H1 (cell line): ENCODE measurements around the gene STARD3NL. TPM values are rescaled to one million over a fixed set of nuclear protein-coding genes. Genes with fewer than 3 reads are reported as not detected.

ENCODE experiments used
- CTCF ChIA-PET: fragments of 300-600 bp; sonication (Branson Sonifier 250); formaldehyde crosslinking; loops from one replicate; lab custom pipeline; 2021; ENCODE audit not compliant: partially characterized antibody; lab: Charles Lee
- POLR2A ChIA-PET: fragments of 300-600 bp; sonication (Branson Sonifier 250); formaldehyde crosslinking; loops from one replicate; lab custom pipeline; 2021; ENCODE audit warnings: inconsistent platforms; ENCODE audit not compliant: partially characterized antibody; lab: Charles Lee
- DNase-seq, 2 experiments: peaks; one replicate each; pipeline versions ENCODE4 v3.0.0 to v3.0.0-alpha.2; 2010 to 2022; ENCODE audit warnings: low spot score in 2 of 2, low read depth in 1 of 2, mixed read lengths in 1 of 2
- FAIRE-seq: peaks from 2 replicates; lab custom pipeline; 2011; peaks lifted over from hg19 to GRCh38; lab: Jason Lieb, UNC
- H2AFZ ChIP-seq: 2 replicates; pipeline ENCODE4 v1.8.1; 2012; ENCODE audit warnings: low read length, inconsistent platforms
- H2AK5ac ChIP-seq: 2 replicates; pipeline ENCODE4 v1.6.1; 2013; ENCODE audit warnings: low read depth, low read length
- H2BK120ac ChIP-seq: replicated peaks from 2 replicates; pipeline ENCODE3; 2013; ENCODE audit warnings: low read depth, low read length, inconsistent platforms
- H2BK12ac ChIP-seq: 2 replicates; pipeline ENCODE4 v1.6.1; 2013; ENCODE audit warnings: low read depth, low read length
- H2BK15ac ChIP-seq: 2 replicates; pipeline ENCODE4 v1.6.1; 2013; ENCODE audit warnings: low read length
- H2BK20ac ChIP-seq: 2 replicates; pipeline ENCODE4 v1.6.1; 2013; ENCODE audit warnings: low read length
- H2BK5ac ChIP-seq: 2 replicates; pipeline ENCODE4 v1.6.1; 2013; ENCODE audit warnings: low read depth, low read length
- H3K14ac ChIP-seq: 2 replicates; pipeline ENCODE4 v1.6.1; 2013; ENCODE audit warnings: inconsistent platforms; ENCODE audit not compliant: insufficient read length
- H3K18ac ChIP-seq: 2 replicates; pipeline ENCODE4 v1.6.1; 2013; ENCODE audit warnings: low read length; ENCODE audit errors: extremely low read depth
- H3K23ac ChIP-seq: 2 replicates; pipeline ENCODE4 v1.6.1; 2013; ENCODE audit warnings: inconsistent platforms; ENCODE audit not compliant: insufficient read length
- H3K23me2 ChIP-seq: 2 replicates; pipeline ENCODE4 v1.6.1; 2013; ENCODE audit warnings: low read depth, low read length
- H3K27ac ChIP-seq: 2 replicates; pipeline ENCODE4 v1.6.1; 2011; ENCODE audit warnings: low read depth, low read length, inconsistent platforms
- H3K27me3 ChIP-seq, 4 experiments: replicated peaks in 1 of 4; 1 replicate in 1 of 4; 2 replicates in 3 of 4; pipeline versions ENCODE4 v1.6.1 to v1.8.1; 2011 to 2013; ENCODE audit warnings: low read length in 3 of 4, mild to moderate bottlenecking in 3 of 4, inconsistent platforms in 2 of 4, mixed read lengths in 2 of 4, moderate library complexity in 1 of 4; ENCODE audit not compliant: control insufficient read depth in 3 of 4, insufficient read depth in 3 of 4; ENCODE audit errors: extremely low read depth in 1 of 4
- H3K36me3 ChIP-seq, 4 experiments: 2 replicates each; pipeline versions ENCODE4 v1.6.1 to v1.8.1; 2011 to 2013; ENCODE audit warnings: mild to moderate bottlenecking in 4 of 4, low read length in 3 of 4, moderate library complexity in 2 of 4, control low read depth in 1 of 4, inconsistent platforms in 1 of 4; ENCODE audit not compliant: insufficient read depth in 4 of 4, control insufficient read depth in 2 of 4
- H3K4ac ChIP-seq: replicated peaks from 2 replicates; pipeline ENCODE3; 2013; ENCODE audit warnings: low read length, low read depth, mixed read lengths, inconsistent platforms; ENCODE audit not compliant: insufficient read length
- H3K4me1 ChIP-seq, 4 experiments: replicated peaks in 1 of 4; 1 replicate in 1 of 4; 2 replicates in 3 of 4; pipeline versions ENCODE4 v1.6.1 to v1.8.1; 2011 to 2013; ENCODE audit warnings: low read length in 3 of 4, inconsistent platforms in 2 of 4, mixed read lengths in 1 of 4; ENCODE audit not compliant: insufficient read depth in 4 of 4, control insufficient read depth in 3 of 4
- H3K4me2 ChIP-seq, 2 experiments: 2 replicates each; pipeline versions ENCODE4 v1.6.1 to v1.8.1; 2011 to 2013; ENCODE audit warnings: low read depth in 2 of 2, low read length in 2 of 2, control low read depth in 1 of 2, inconsistent platforms in 1 of 2, mild to moderate bottlenecking in 1 of 2; ENCODE audit not compliant: insufficient read depth in 1 of 2
- H3K4me3 ChIP-seq, 4 experiments: fragments of 200-600, 300-600 bp in 1 of 4; sonication (generic), shearing (Covaris generic), sonication (Bioruptor Twin) in 1 of 4; 2 replicates each; pipeline versions ENCODE4 v1.5.1 to v1.8.1; 2011 to 2016; ENCODE audit warnings: low read length in 4 of 4, low read depth in 3 of 4, control low read depth in 2 of 4, inconsistent platforms in 2 of 4, mild to moderate bottlenecking in 2 of 4, mixed read lengths in 1 of 4, moderate library complexity in 1 of 4; ENCODE audit not compliant: insufficient read depth in 2 of 4; ENCODE audit errors: extremely low read depth in 1 of 4
- H3K56ac ChIP-seq: replicated peaks from 2 replicates; pipeline ENCODE3; 2013; ENCODE audit warnings: low read depth, mild to moderate bottlenecking, mixed read lengths, low read length, inconsistent platforms; ENCODE audit not compliant: insufficient read length
- H3K79me1 ChIP-seq: 2 replicates; pipeline ENCODE4 v1.6.1; 2013; ENCODE audit warnings: low read depth, low read length, control low read depth
- H3K79me2 ChIP-seq, 2 experiments: 2 replicates each; pipeline versions ENCODE4 v1.6.1 to v1.8.1; 2012 to 2013; ENCODE audit warnings: low read length in 2 of 2, mild to moderate bottlenecking in 2 of 2, inconsistent platforms in 1 of 2; ENCODE audit not compliant: insufficient read depth in 2 of 2, control insufficient read depth in 1 of 2
- H3K9ac ChIP-seq, 4 experiments: replicated peaks in 1 of 4; 1 replicate in 1 of 4; 2 replicates in 3 of 4; pipeline versions ENCODE4 v1.6.1 to v1.8.1; 2011 to 2013; ENCODE audit warnings: low read depth in 3 of 4, low read length in 3 of 4, control low read depth in 2 of 4, mild to moderate bottlenecking in 2 of 4, moderate library complexity in 2 of 4, inconsistent platforms in 1 of 4; ENCODE audit errors: extremely low read depth in 1 of 4
- H3K9me3 ChIP-seq, 2 experiments: 2 replicates each; pipeline versions ENCODE4 v1.6.1 to v1.8.1; 2012 to 2013; ENCODE audit warnings: mild to moderate bottlenecking in 2 of 2, moderate library complexity in 2 of 2, control low read depth in 1 of 2, inconsistent platforms in 1 of 2, low read depth in 1 of 2, low read length in 1 of 2, mixed read lengths in 1 of 2; ENCODE audit not compliant: insufficient read depth in 2 of 2
- H4K20me1 ChIP-seq, 2 experiments: replicated peaks in 1 of 2; 2 replicates each; pipeline versions ENCODE3 to v1.8.1; 2011 to 2013; ENCODE audit warnings: inconsistent platforms in 2 of 2, low read length in 2 of 2, mild to moderate bottlenecking in 1 of 2; ENCODE audit not compliant: insufficient read depth in 2 of 2, control insufficient read depth in 1 of 2
- H4K5ac ChIP-seq: 2 replicates; pipeline ENCODE4 v1.6.1; 2013; ENCODE audit warnings: low read length, low read depth, mixed read lengths, inconsistent platforms; ENCODE audit not compliant: insufficient read length
- H4K8ac ChIP-seq: 2 replicates; pipeline ENCODE4 v1.8.0; 2013; ENCODE audit warnings: mild to moderate bottlenecking, moderate library complexity, low read length, inconsistent platforms; ENCODE audit not compliant: insufficient read depth; ENCODE audit errors: extremely low read depth
- H4K91ac ChIP-seq: replicated peaks from 2 replicates; pipeline ENCODE3; 2013; ENCODE audit warnings: low read length, mixed read lengths, inconsistent platforms; ENCODE audit not compliant: insufficient read length
- ASH2L ChIP-seq: fragments of 200-600, 300-600 bp; sonication (generic); IDR thresholded peaks from one replicate; pipeline ENCODE4 v1.7.1; 2017; ENCODE audit warnings: low read length
- BACH1 ChIP-seq: IDR thresholded peaks from 2 replicates; pipeline ENCODE4 v1.6.1; 2012; ENCODE audit warnings: low read length, improper control_type of control experiment
- BCL11A ChIP-seq, 2 experiments: IDR thresholded peaks; one replicate each; pipeline ENCODE4 v1.6.1; 2011; ENCODE audit warnings: low read depth in 2 of 2, low read length in 2 of 2, mild to moderate bottlenecking in 2 of 2
- CBX5 ChIP-seq: fragments of 300-800, 300-1000 bp; sonication (generic); IDR thresholded peaks from 2 replicates; pipeline ENCODE4 v1.7.1; 2016; ENCODE audit warnings: antibody characterized with exemption, low read length, low read depth
- CTBP2 ChIP-seq: IDR thresholded peaks from 2 replicates; pipeline ENCODE4 v1.7.0; 2011; ENCODE audit warnings: borderline replicate concordance, mild to moderate bottlenecking, moderate library complexity, mixed read lengths, low read length; ENCODE audit not compliant: insufficient read depth, insufficient read length
- EZH2 ChIP-seq: fragments of 200-600 bp; sonication (generic); IDR thresholded peaks from 2 replicates; pipeline ENCODE4 v1.7.1; 2012; ENCODE audit warnings: low read depth, mild to moderate bottlenecking, moderate library complexity, low read length, inconsistent platforms; ENCODE audit not compliant: severe bottlenecking
- KDM1A ChIP-seq: fragments of 200-600, 300-600 bp; sonication (generic); IDR thresholded peaks from 2 replicates; pipeline ENCODE4 v1.7.1; 2016; ENCODE audit warnings: mild to moderate bottlenecking, low read length, borderline replicate concordance
- NANOG ChIP-seq: IDR thresholded peaks from 2 replicates; pipeline ENCODE4 v1.6.1; 2011; ENCODE audit warnings: low read length, low read depth, mild to moderate bottlenecking, inconsistent platforms; ENCODE audit not compliant: insufficient read depth, poor library complexity, severe bottlenecking
- RNF2 ChIP-seq: fragments of 200-900, 300-1000 bp; sonication (generic); IDR thresholded peaks from 2 replicates; pipeline ENCODE4 v1.7.1; 2016; ENCODE audit warnings: borderline replicate concordance, low read depth, mild to moderate bottlenecking, antibody characterized with exemption, low read length; ENCODE audit not compliant: poor library complexity, severe bottlenecking; ENCODE audit errors: missing control alignments
- SIRT6 ChIP-seq: IDR thresholded peaks from one replicate; pipeline ENCODE4 v1.7.1; 2012; ENCODE audit warnings: low read length, inconsistent platforms
- SP1 ChIP-seq: IDR thresholded peaks from 2 replicates; pipeline ENCODE4 v1.6.1; 2011; ENCODE audit warnings: low read depth, low read length
- SP2 ChIP-seq: IDR thresholded peaks from 2 replicates; pipeline ENCODE4 v1.6.1; 2012; ENCODE audit warnings: mild to moderate bottlenecking, low read length, inconsistent platforms
- SP4 ChIP-seq: IDR thresholded peaks from 2 replicates; pipeline ENCODE4 v1.6.1; 2012; ENCODE audit warnings: low read length, inconsistent platforms
- ZNF274 ChIP-seq: IDR thresholded peaks from 2 replicates; pipeline ENCODE4 v1.7.0; 2012; ENCODE audit warnings: low read length, borderline replicate concordance; ENCODE audit errors: extremely low read depth
- WGBS, 2 experiments: shearing (Covaris generic) in 1 of 2; methylation state at CpG; one replicate each; pipeline versions ENCODE4 v1.1.6 to v1.1.7; 2013 to 2015; ENCODE audit warnings: low lambda C conversion rate in 2 of 2, mixed read lengths in 2 of 2, inconsistent platforms in 1 of 2, low coverage in 1 of 2, missing lambda C conversion rate in 1 of 2; ENCODE audit not compliant: insufficient replicate concordance in 2 of 2, insufficient coverage in 1 of 2, insufficient read length in 1 of 2; ENCODE audit errors: extremely low coverage in 1 of 2, missing lambda C conversion rate in 1 of 2; 5-methylcytosine and 5-hydroxymethylcytosine counted together
- polyA plus RNA-seq, 7 experiments: library from polyadenylated mRNA; depleted of rRNA in 3 of 7; stranded (reverse) in 5 of 7; unstranded in 2 of 7; fragments of >200 nt in 5 of 7; fragments of 200-250 nt in 2 of 7; gene quantifications; 1 replicate in 5 of 7; 2 replicates in 1 of 7; 4 replicates in 1 of 7; pipeline versions ENCODE4 v1.2.1 to v1.2.3, GENCODE V29; 2011 to 2013; ENCODE audit warnings: missing spikeins in 2 of 7, mixed read lengths in 2 of 7
- total RNA-seq: library from RNA; stranded (reverse); fragmentation: NEBNext Ultra II Directional; extraction: Animal tissue kit (Norgen Biotek cat#: 25700); gene quantifications from 2 replicates; pipeline ENCODE4 v1.2.1, GENCODE V29; 2021

Gene STARD3NL
- total and polyA plus RNA-seq, 2 of the 8 experiments (the other 6 are each of a cell fraction or from before 2014, with no cell fraction given), result 27.1 to 40.5 TPM

- POLR2A ChIA-PET, result no interaction called here
- TF ChIP-seq EZH2, result no peak
- no peak for TF ChIP-seq CBX5
- no peak for TF ChIP-seq ZNF274
- TF ChIP-seq SP4, result no peak
- TF ChIP-seq SIRT6, result no peak
- no peak for TF ChIP-seq CTBP2
- TF ChIP-seq SP1, result no peak
- TF ChIP-seq NANOG, result no peak
- no peak for TF ChIP-seq RNF2
- no peak for TF ChIP-seq SP2
- TF ChIP-seq KDM1A, result no peak
- no peak for TF ChIP-seq BCL11A (IDR thresholded peaks at IDR 0.05; ENCODE audit: low read depth in 2 of 2, low read length in 2 of 2)
- TF ChIP-seq BACH1, result no peak
- TF ChIP-seq ASH2L, result no peak
Measured at GRCh38 chr7:38162036-38162435, 16.0 kb upstream of the STARD3NL start.

More at GRCh38 chr7:38162036-38162435, 16.0 kb upstream of the STARD3NL start:
- H3K14ac ChIP-seq, result no peak overlapping the region
- no peak overlapping the region for H2AFZ ChIP-seq
- H3K79me1 ChIP-seq, result no peaks in the 10 kb centered on the region
- H3K27ac ChIP-seq, result no peak overlapping the region
- H3K79me2 ChIP-seq, result no peaks in the 10 kb centered on the region
- H3K36me3 ChIP-seq, result no peaks in the 10 kb centered on the region
- H3K9me3 ChIP-seq, result peaks cover 4 to 11% of the 10 kb centered on the region in 2 experiments; a peak in 3 of 4 replicates
- no peak for DNase-seq
- CTCF ChIA-PET, result interaction anchor here (0.7 kb wide), 2 partner anchors 65 to 174 kb away, joined by 3 read pairs; no protein-coding TSS in a partner anchor
- no peaks in the 10 kb centered on the region for H3K23me2 ChIP-seq
- no peak for FAIRE-seq
- 93% methylated on average over 1 of the region's 1 CpG; no CpG with 5 or more reads in 1 of the 2 experiments for WGBS, 2 experiments
- no peak overlapping the region for H2BK12ac ChIP-seq
- H3K4ac ChIP-seq, result no peak overlapping the region
- no peak overlapping the region for H4K8ac ChIP-seq
- H3K9ac ChIP-seq, result no peak overlapping the region
- no peak overlapping the region for H4K91ac ChIP-seq
- no peaks in the 10 kb centered on the region for H3K27me3 ChIP-seq
- no peak overlapping the region for H3K23ac ChIP-seq
- no peak overlapping the region for H3K56ac ChIP-seq
- H4K5ac ChIP-seq, result no peak overlapping the region
- no peak overlapping the region for H3K4me2 ChIP-seq
- no peak overlapping the region for H2BK20ac ChIP-seq
- no peak overlapping the region for H3K4me3 ChIP-seq
- H2AK5ac ChIP-seq, result no peak overlapping the region
- no peak overlapping the region for H2BK15ac ChIP-seq
- H2BK5ac ChIP-seq, result no peak overlapping the region
- H2BK120ac ChIP-seq, result no peak overlapping the region
- no peak overlapping the region for H3K18ac ChIP-seq
- H3K4me1 ChIP-seq, result no peaks in the 10 kb centered on the region
- H4K20me1 ChIP-seq, result no peaks in the 10 kb centered on the region
